Measurements from ENCODE around the gene ID1.
"Not testable (repeated sequence)": the region's sequence is repeated elsewhere in the genome, so short reads cannot be mapped to it uniquely, and the experiment has no call there.

Gene ID1

DNA sequence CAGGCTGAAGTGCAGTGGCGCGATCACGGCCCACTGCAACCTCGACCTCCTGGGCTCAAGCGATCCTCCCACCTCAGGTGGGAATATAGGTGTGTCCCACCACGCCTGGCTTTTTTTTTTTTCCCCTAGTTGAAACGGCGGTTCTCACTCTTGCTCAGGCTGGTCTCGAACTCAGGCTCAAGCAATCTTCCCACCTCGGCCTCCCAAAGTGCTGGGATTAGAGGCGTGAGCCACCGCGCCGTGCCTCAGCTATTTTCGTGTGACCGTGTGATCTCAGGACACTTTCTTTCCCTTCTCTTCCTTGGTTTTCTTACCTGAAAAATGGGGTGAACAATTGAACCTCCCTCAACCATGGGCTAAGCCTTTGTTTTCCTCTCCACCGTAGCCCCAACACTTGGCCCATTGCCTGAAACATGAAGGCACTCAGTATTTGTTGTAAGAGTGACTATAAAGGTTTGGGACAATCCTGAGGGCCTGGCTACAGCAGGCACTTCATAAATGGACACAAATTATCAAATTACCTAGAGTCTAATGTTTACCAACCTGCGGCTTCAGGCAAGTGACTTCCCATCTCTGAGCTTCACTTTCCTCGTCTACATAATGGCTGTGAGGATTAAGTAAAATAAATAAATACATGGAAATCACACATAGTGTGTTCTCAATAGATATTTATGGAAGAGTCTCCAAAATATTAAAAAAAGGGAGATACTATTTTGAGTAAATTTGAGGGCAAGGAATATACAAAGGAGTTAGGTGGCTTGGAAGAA lies 31.4 kb upstream of the ID1 start:
- no peak for DNase-seq

DNA sequence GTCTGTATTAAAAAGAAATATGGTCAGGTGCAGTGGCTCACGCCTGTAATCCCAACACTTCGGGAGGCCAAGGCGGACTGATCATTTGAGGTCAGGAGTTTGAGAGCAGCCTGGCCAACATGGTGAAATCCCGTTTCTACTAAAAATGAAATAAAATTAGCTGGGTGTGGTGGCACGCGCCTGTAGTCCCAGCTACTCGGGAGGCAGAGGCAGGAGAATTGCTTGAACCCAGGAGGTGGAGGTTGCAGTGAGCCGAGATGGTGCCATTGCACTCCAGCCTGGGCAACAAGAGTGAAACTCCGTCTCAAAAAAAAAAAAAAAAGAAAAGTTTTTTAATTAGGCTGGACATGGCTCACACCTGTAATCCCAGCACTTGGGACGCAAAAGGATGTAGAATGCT lies 30.1 kb upstream of the ID1 start:
- not testable (repeated sequence) for DNase-seq

- no peak for DNase-seq
Observed at GRCh38 chr20:31576751-31577150, 28.3 kb upstream of the ID1 start.

DNA sequence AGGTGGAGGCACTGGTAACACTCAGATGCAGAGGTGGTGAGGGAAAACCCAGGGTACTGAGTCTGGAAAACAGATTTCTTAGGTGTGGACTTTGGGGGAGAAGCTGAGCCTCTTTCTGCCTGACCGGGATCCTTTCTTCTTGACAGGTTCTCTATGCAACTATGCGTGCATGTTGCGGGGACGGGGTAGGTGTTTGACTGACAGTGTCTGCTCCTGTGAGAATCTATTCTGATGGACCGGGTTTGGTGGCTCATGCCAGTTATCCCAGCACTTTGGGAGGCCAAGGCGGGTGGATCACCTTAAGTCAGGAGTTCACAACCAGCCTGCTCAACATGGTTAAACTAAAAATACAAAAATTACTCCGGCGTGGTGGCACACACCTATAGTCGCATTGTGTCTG lies 27.9 kb upstream of the ID1 start:
- no peak for DNase-seq

- DNase-seq: no peak
Observed at GRCh38 chr20:31578448-31579138, 26.5 kb upstream of the ID1 start.

GRCh38 chr20:31579245-31579644 lies 25.8 kb upstream of the ID1 start:
- no peak for DNase-seq

- DNase-seq: not testable (repeated sequence)
Observed at GRCh38 chr20:31579941-31580651, 25.0 kb upstream of the ID1 start.

DNA sequence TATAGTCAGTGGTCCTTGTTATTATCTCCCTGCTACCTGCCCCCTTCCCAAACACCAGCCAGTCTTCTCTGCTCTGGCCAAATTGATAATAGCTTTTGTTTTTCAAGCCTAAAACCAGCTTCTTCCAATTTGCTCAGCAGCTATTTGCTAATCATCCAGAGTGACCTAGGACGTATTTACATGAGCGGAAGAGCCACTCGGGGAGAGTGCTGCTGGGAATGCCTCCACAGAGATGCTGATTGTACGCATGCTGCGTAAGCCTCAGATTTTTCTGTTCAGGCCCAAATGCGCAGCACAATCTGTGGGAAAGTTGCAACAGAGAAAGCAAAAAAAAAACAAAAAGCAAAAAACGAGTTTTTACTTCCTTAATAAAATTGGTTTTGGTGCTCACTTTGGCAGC lies 24.4 kb upstream of the ID1 start:
- no peak for DNase-seq

- no peak for DNase-seq
Observed at GRCh38 chr20:31581391-31581790, 23.7 kb upstream of the ID1 start.

DNA sequence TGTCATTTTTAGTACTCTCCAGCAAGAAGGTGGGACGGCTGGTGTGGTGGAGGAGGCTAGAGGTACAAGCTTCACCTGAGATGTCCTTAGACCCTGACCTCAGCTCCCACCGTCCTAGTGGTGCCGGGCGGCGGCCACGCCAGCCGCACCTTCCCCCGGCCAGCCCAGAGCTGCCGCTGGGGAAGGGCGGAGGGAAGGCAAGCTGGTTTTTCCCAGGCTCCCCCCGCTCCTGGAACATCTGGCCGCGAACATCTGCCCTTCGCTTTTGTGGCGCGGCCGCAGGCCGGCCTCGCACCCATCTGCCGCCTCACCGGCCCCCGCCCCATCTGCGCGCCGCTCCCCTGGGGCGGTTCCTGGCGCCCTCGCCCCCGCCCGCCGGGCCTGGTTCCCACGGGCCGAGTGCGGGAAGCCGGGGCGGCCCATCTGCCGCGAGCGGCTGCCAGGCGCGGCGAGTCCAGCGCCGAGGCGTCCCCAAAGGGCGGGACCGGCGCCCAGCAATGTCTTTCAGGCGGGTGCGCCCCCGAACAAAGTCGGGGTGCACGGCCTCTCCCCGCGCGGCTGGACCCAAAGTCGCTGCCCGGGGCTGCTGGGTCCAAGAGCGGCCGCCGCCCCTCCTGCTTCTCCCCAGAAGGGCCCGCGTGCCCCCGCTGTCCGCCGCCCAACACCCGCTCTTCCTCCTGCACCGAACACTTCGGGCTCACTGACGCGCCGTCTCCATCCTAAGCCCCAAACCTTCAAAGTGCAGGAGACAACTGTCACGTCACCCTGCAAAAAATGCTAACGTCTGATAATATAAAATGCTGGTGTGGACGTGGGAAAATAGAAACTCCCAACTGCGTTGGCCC lies 17.3 kb upstream of the ID1 start:
- DNase-seq: peak; percentile 92

- no peak for DNase-seq
Observed at GRCh38 chr20:31590717-31591225, 14.3 kb upstream of the ID1 start.

DNA sequence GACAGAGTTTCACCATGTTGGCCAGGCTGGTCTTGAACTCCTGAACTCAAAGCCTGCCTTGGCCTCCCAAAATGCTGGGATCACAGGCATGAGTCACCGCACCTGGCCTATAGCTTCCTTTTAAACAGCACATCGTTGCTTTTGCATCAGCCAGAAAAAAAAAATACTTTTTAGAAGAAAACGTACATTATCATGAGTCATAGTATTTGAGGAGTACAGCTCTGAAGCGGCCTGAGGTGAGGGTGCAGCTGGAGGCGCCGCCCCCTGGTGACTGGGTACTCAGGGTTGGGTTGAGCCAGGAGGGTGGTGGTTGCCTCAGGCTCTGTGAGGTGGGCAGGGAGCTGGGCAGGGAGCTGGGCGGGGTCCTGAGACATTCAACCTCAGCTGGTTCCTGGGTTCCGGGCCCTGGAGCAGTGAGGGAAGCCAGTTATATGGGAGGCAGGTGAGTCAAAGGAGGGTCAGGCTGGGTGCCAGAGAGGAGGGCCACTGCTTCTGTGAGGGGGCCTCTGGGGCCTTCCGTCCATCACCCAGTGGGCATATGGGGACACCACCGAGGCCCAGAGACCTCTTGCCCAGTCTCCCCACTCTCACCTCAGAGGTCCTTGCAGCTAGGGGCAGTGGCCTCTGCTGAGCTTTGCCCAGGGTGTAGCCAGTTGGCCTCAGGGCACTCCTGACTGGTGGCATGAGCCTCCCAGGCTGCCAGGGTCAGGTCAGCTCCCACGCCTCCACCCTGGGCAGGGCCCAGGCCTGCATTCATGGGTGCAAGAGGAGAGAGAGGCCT lies 11.7 kb upstream of the ID1 start:
- DNase-seq: no peak

GRCh38 chr20:31594002-31594557 lies 11.0 kb upstream of the ID1 start:
- DNase-seq: no peak

GRCh38 chr20:31594558-31595379 lies 10.3 kb upstream of the ID1 start:
- DNase-seq: no peak

DNA sequence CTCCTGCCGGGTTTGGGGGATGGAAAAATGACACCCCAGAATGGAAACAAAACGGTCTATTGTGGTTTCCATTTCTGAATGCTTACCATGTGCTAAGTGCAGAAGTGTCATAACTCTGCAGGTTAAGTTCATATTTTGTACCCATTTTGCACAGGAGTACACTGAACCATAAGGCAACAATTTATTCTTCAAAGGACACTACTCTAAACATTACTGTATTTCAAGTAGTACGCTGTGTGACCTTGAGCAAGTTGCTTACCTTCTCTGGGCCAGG lies 9.8 kb upstream of the ID1 start:
- DNase-seq: no peak

GRCh38 chr20:31595654-31596411 lies 9.3 kb upstream of the ID1 start:
- DNase-seq: no peak

- DNase-seq: not testable (repeated sequence)
Observed at GRCh38 chr20:31596412-31596715, 8.7 kb upstream of the ID1 start.

GRCh38 chr20:31596831-31597480 lies 8.1 kb upstream of the ID1 start:
- DNase-seq: peak; percentile 33

GRCh38 chr20:31597481-31597855 lies 7.6 kb upstream of the ID1 start:
- no peak for DNase-seq

GRCh38 chr20:31602431-31602778 lies 2.7 kb upstream of the ID1 start:
- DNase-seq: no peak

All from NCI-H82 (cell line).